HepG2 (cell line): ENCODE measurements around the gene PCGF5. TPM values are rescaled to one million over a fixed set of nuclear protein-coding genes. Genes with fewer than 3 reads are reported as not detected.

ENCODE experiments used
- ATAC-seq: fragments of 200-7000 bp; cut with Tn5 transposase; 3 replicates; pipeline ENCODE4 v1.9.1; 2020; ENCODE audit warnings: mild to moderate bottlenecking, moderate library complexity
- BruUV-seq: library from RNA; stranded (reverse); fragments of 400-500 nt; replicated peaks from 2 replicates; lab custom pipeline; 2021; lab: Mats Ljungman, UMichigan
- CTCF ChIA-PET: fragments of 300-600 bp; formaldehyde crosslinking; extraction: SDS; loops from one replicate; lab custom pipeline; 2021; ENCODE audit warnings: low total read pairs, inconsistent platforms, low intra/inter-chr PET ratio; lab: Yijun Ruan, JAX
- POLR2A ChIA-PET: fragments of 350-600 bp; sonication (Branson Sonifier 250); formaldehyde crosslinking; loops from one replicate; lab custom pipeline; 2020; ENCODE audit warnings: antibody characterized with exemption, inconsistent platforms; lab: Yijun Ruan, JAX
- DNase-seq: peaks from one replicate; pipeline ENCODE4 v3.0.0-alpha.2; 2015; ENCODE audit warnings: low spot score
- FAIRE-seq: peaks from 3 replicates; lab custom pipeline; 2011; peaks lifted over from hg19 to GRCh38; lab: Jason Lieb, UNC
- H2AFZ ChIP-seq: one replicate; pipeline ENCODE4 v1.6.1; 2011; ENCODE audit warnings: low read length, inconsistent platforms
- H3K27ac ChIP-seq: fragments of 300-600 bp; 3 replicates; pipeline ENCODE4 v1.8.0; 2011; ENCODE audit warnings: mixed run types, mild to moderate bottlenecking, mixed read lengths, low read length, inconsistent platforms; ENCODE audit not compliant: insufficient read depth; ENCODE audit errors: extremely low read length
- H3K27me3 ChIP-seq, 2 experiments: fragments of 200-600 bp in 1 of 2; 2 replicates in 1 of 2; 3 replicates in 1 of 2; pipeline versions ENCODE4 v1.6.0 to v1.8.0; 2011; ENCODE audit warnings: low read length in 2 of 2, mild to moderate bottlenecking in 2 of 2, moderate library complexity in 2 of 2, inconsistent platforms in 1 of 2; ENCODE audit not compliant: insufficient read depth in 2 of 2, control insufficient read depth in 1 of 2
- H3K36me3 ChIP-seq, 2 experiments: fragments of 200-600 bp in 1 of 2; replicated peaks in 1 of 2; 2 replicates in 1 of 2; 3 replicates in 1 of 2; pipeline versions ENCODE4 v1.5.1 to v1.8.0; 2011; ENCODE audit warnings: low read length in 2 of 2, inconsistent platforms in 1 of 2; ENCODE audit not compliant: insufficient read depth in 2 of 2, control insufficient read depth in 1 of 2
- H3K4me1 ChIP-seq: 2 replicates; pipeline ENCODE4 v1.5.1; 2012; ENCODE audit warnings: low read length, inconsistent platforms; ENCODE audit not compliant: insufficient read depth
- H3K4me2 ChIP-seq: 2 replicates; pipeline ENCODE4 v1.6.0; 2011; ENCODE audit warnings: low read depth, low read length, inconsistent platforms
- H3K4me3 ChIP-seq, 3 experiments: fragments of 200-600 bp in 1 of 3; sonication (generic), shearing (Covaris generic) in 1 of 3; replicated peaks in 1 of 3; 2 replicates each; pipeline ENCODE4 v1.5.1; 2011 to 2016; ENCODE audit warnings: low read length in 3 of 3, inconsistent platforms in 2 of 3, low read depth in 2 of 3, mild to moderate bottlenecking in 2 of 3, control low read depth in 1 of 3, mixed read lengths in 1 of 3; ENCODE audit not compliant: insufficient read depth in 1 of 3
- H3K79me2 ChIP-seq: one replicate; pipeline ENCODE4 v1.6.1; 2011; ENCODE audit warnings: low read length, inconsistent platforms; ENCODE audit not compliant: insufficient read depth
- H3K9ac ChIP-seq: 2 replicates; pipeline ENCODE4 v1.6.0; 2011; ENCODE audit warnings: mild to moderate bottlenecking, low read depth, low read length, inconsistent platforms; ENCODE audit not compliant: insufficient read depth
- H3K9me3 ChIP-seq: 2 replicates; pipeline ENCODE4 v1.5.1; 2012; ENCODE audit warnings: mild to moderate bottlenecking, low read length
- H4K20me1 ChIP-seq: 2 replicates; pipeline ENCODE4 v1.6.0; 2011; ENCODE audit warnings: inconsistent platforms, mild to moderate bottlenecking, low read length, moderate library complexity; ENCODE audit not compliant: insufficient read depth
- ETV6 ChIP-seq: sonication (generic); formaldehyde crosslinking; conservative IDR thresholded peaks from 2 replicates; pipeline ENCODE4 v1.4.0; 2020; ENCODE audit warnings: missing genetic modification reagents
- KMT2B ChIP-seq: IDR thresholded peaks from 2 replicates; pipeline ENCODE4 v1.6.1; 2016; ENCODE audit warnings: missing genetic modification reagents, missing compliant biosample characterization
- RBM22 ChIP-seq: fragments of 200-400 bp; formaldehyde crosslinking; optimal IDR thresholded peaks from 2 replicates; pipeline ENCODE3; 2017; ENCODE audit warnings: mild to moderate bottlenecking, low read length, moderate library complexity
- REPIN1 ChIP-seq: sonication (generic); formaldehyde crosslinking; IDR thresholded peaks from 2 replicates; pipeline ENCODE4 v1.8.0; 2022; ENCODE audit warnings: missing genetic modification reagents, low read depth, mild to moderate bottlenecking, borderline replicate concordance
- SMARCC2 ChIP-seq: fragments of 450-650 bp; IDR thresholded peaks from 2 replicates; pipeline ENCODE4 v1.6.1; 2017; ENCODE audit warnings: antibody characterized with exemption, mild to moderate bottlenecking
- SNAPC2 ChIP-seq: sonication (generic); formaldehyde crosslinking; IDR thresholded peaks from 2 replicates; pipeline ENCODE4 v1.8.1; 2022; ENCODE audit warnings: mild to moderate bottlenecking, missing genetic modification reagents
- ZFP1 ChIP-seq: IDR thresholded peaks from 2 replicates; pipeline ENCODE4 v1.6.1; 2016
- ZNF282 ChIP-seq: fragments of 450-650 bp; IDR thresholded peaks from 2 replicates; pipeline ENCODE4 v1.6.1; 2018; ENCODE audit not compliant: partially characterized antibody
- ZNF354B ChIP-seq: sonication (generic); formaldehyde crosslinking; IDR thresholded peaks from 2 replicates; pipeline ENCODE4 v1.8.0; 2022; ENCODE audit warnings: mild to moderate bottlenecking, missing genetic modification reagents
- ZNF644 ChIP-seq: IDR thresholded peaks from 2 replicates; pipeline ENCODE4 v1.6.1; 2016; ENCODE audit warnings: low read depth
- ZNF775 ChIP-seq: sonication (generic); formaldehyde crosslinking; IDR thresholded peaks from 2 replicates; pipeline ENCODE4 v1.4.0; 2020; ENCODE audit warnings: missing genetic modification reagents, mild to moderate bottlenecking, moderate library complexity, borderline replicate concordance
- WGBS: methylation state at CpG from one replicate; pipeline ENCODE4 v1.1.6; 2017; ENCODE audit warnings: low lambda C conversion rate; 5-methylcytosine and 5-hydroxymethylcytosine counted together
- in situ Hi-C: cut with HindIII; loops from 2 replicates; pipeline ENCODE4 v1.10.0; 2017; ENCODE audit warnings: low pct_unique_long_range_greater_than_20kb; ENCODE audit not compliant: extremely low pct_ligation_motif_present
- intact Hi-C: fragments of 100-400 bp; cut with micrococcal nuclease; formaldehyde crosslinking; loops from one replicate; pipeline ENCODE4 v1.10.0; 2022; ENCODE audit not compliant: unreplicated experiment
- polyA plus RNA-seq, 8 experiments: library from polyadenylated mRNA; depleted of rRNA in 3 of 8; stranded (reverse) in 7 of 8; unstranded in 1 of 8; fragments of >200 nt; fragmentation: Illumina TruSeq in 4 of 8; extraction: Trizol in 4 of 8; gene quantifications; 2 replicates each; pipeline versions ENCODE4 v1.2.1 to v1.2.3, GENCODE V29; 2011 to 2016; ENCODE audit warnings: low read depth in 4 of 8, missing spikeins in 1 of 8, mixed read lengths in 1 of 8; ENCODE audit not compliant: insufficient read depth in 1 of 8
- total RNA-seq, 5 experiments: library from RNA; depleted of rRNA; stranded (reverse); fragments of >200 nt; fragmentation: Illumina TruSeq; extraction: Trizol; gene quantifications; 2 replicates each; pipeline ENCODE4 v1.2.3, GENCODE V29; 2016; ENCODE audit warnings: low read depth in 1 of 5
- TF ChIP-seq, protein P1 (sequence below): IDR thresholded peaks from 2 replicates; pipeline ENCODE4 v1.6.1; 2016; ENCODE audit warnings: mild to moderate bottlenecking
- TF ChIP-seq, protein P2 (sequence below): sonication (generic); formaldehyde crosslinking; conservative IDR thresholded peaks from 2 replicates; pipeline ENCODE4 v1.5.0; 2020; ENCODE audit warnings: missing genetic modification reagents
- TF ChIP-seq, protein P3 (sequence below): sonication (generic); formaldehyde crosslinking; IDR thresholded peaks from 2 replicates; pipeline ENCODE4 v1.4.0; 2020; ENCODE audit warnings: missing genetic modification reagents
- TF ChIP-seq, protein P4 (sequence below): sonication (generic); formaldehyde crosslinking; IDR thresholded peaks from 2 replicates; pipeline ENCODE4 v1.5.0; 2020; ENCODE audit warnings: mild to moderate bottlenecking, missing genetic modification reagents, borderline replicate concordance
- TF ChIP-seq, protein P5 (sequence below): sonication (generic); formaldehyde crosslinking; conservative IDR thresholded peaks from 2 replicates; pipeline ENCODE4 v1.4.0; 2020; ENCODE audit warnings: missing genetic modification reagents

Gene PCGF5
- total and polyA plus RNA-seq, 2 of the 13 experiments (the other 11 are each of a cell fraction or from before 2014, with no cell fraction given): 61.3 to 138 TPM

DNA sequence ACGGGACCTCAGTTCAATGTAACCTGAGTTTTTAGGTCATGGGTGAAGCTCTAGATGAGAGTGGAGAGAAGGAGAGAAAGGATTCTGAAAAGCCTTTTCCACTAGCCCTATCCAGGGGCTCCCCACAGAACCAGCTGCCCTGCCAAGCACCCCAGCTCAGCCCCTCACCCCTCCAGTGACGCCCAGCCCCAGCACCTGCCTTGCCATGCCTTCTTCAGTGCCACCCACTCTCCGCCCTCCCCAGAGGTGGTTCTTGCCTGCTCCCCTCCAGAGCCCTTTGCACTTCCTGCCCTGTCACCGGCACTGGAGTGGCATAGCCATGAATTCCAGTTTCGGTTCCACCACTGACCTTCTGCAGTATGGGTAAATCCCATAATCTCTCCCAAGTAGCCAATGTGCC lies 70.1 kb downstream of the PCGF5 start:
- CTCF ChIA-PET: no interaction called here
- no TSS peak for BruUV-seq

More for the DNA sequence above, 70.1 kb downstream of the PCGF5 start:
- WGBS: 33% methylated on average over 5 of the region's 5 CpGs
- in situ Hi-C loops (loop anchor here (10.0 kb wide), 1 partner anchor 264 kb away; no protein-coding TSS in a partner anchor), intact Hi-C loops (no loop called here)
- TF ChIP-seq, protein P1, sequence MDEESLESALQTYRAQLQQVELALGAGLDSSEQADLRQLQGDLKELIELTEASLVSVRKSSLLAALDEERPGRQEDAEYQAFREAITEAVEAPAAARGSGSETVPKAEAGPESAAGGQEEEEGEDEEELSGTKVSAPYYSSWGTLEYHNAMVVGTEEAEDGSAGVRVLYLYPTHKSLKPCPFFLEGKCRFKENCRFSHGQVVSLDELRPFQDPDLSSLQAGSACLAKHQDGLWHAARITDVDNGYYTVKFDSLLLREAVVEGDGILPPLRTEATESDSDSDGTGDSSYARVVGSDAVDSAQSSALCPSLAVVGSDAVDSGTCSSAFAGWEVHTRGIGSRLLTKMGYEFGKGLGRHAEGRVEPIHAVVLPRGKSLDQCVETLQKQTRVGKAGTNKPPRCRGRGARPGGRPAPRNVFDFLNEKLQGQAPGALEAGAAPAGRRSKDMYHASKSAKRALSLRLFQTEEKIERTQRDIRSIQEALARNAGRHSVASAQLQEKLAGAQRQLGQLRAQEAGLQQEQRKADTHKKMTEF (CRISPR knock-in tag): no peak
- TF ChIP-seq, protein P2, sequence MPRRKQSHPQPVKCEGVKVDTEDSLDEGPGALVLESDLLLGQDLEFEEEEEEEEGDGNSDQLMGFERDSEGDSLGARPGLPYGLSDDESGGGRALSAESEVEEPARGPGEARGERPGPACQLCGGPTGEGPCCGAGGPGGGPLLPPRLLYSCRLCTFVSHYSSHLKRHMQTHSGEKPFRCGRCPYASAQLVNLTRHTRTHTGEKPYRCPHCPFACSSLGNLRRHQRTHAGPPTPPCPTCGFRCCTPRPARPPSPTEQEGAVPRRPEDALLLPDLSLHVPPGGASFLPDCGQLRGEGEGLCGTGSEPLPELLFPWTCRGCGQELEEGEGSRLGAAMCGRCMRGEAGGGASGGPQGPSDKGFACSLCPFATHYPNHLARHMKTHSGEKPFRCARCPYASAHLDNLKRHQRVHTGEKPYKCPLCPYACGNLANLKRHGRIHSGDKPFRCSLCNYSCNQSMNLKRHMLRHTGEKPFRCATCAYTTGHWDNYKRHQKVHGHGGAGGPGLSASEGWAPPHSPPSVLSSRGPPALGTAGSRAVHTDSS: no peak
- TF ChIP-seq ZNF354B (CRISPR knock-in tag): no peak
- no peak for TF ChIP-seq KMT2B (CRISPR knock-in tag)
- no peak for TF ChIP-seq ZNF282
- TF ChIP-seq, protein P3, sequence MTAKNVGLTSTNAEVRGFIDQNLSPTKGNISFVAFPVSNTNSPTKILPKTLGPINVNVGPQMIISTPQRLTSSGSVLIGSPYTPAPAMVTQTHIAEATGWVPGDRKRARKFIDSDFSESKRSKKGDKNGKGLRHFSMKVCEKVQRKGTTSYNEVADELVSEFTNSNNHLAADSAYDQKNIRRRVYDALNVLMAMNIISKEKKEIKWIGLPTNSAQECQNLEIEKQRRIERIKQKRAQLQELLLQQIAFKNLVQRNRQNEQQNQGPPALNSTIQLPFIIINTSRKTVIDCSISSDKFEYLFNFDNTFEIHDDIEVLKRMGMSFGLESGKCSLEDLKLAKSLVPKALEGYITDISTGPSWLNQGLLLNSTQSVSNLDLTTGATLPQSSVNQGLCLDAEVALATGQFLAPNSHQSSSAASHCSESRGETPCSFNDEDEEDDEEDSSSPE (CRISPR knock-in tag): no peak
- no peak for TF ChIP-seq ZNF644 (CRISPR knock-in tag)
- TF ChIP-seq, protein P4, sequence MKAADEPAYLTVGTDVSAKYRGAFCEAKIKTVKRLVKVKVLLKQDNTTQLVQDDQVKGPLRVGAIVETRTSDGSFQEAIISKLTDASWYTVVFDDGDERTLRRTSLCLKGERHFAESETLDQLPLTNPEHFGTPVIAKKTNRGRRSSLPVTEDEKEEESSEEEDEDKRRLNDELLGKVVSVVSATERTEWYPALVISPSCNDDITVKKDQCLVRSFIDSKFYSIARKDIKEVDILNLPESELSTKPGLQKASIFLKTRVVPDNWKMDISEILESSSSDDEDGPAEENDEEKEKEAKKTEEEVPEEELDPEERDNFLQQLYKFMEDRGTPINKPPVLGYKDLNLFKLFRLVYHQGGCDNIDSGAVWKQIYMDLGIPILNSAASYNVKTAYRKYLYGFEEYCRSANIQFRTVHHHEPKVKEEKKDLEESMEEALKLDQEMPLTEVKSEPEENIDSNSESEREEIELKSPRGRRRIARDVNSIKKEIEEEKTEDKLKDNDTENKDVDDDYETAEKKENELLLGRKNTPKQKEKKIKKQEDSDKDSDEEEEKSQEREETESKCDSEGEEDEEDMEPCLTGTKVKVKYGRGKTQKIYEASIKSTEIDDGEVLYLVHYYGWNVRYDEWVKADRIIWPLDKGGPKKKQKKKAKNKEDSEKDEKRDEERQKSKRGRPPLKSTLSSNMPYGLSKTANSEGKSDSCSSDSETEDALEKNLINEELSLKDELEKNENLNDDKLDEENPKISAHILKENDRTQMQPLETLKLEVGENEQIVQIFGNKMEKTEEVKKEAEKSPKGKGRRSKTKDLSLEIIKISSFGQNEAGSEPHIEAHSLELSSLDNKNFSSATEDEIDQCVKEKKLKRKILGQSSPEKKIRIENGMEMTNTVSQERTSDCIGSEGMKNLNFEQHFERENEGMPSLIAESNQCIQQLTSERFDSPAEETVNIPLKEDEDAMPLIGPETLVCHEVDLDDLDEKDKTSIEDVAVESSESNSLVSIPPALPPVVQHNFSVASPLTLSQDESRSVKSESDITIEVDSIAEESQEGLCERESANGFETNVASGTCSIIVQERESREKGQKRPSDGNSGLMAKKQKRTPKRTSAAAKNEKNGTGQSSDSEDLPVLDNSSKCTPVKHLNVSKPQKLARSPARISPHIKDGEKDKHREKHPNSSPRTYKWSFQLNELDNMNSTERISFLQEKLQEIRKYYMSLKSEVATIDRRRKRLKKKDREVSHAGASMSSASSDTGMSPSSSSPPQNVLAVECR (CRISPR knock-in tag): no peak
- TF ChIP-seq ZFP1 (CRISPR knock-in tag): no peak
- no peak for TF ChIP-seq REPIN1 (CRISPR knock-in tag)
- no peak for TF ChIP-seq SNAPC2 (CRISPR knock-in tag)
- TF ChIP-seq RBM22: no peak
- no peak for TF ChIP-seq SMARCC2
- TF ChIP-seq ZNF775 (CRISPR knock-in tag): no peak
- no peak for TF ChIP-seq ETV6
- TF ChIP-seq, protein P5, sequence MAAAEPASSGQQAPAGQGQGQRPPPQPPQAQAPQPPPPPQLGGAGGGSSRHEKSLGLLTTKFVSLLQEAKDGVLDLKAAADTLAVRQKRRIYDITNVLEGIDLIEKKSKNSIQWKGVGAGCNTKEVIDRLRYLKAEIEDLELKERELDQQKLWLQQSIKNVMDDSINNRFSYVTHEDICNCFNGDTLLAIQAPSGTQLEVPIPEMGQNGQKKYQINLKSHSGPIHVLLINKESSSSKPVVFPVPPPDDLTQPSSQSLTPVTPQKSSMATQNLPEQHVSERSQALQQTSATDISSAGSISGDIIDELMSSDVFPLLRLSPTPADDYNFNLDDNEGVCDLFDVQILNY (CRISPR knock-in tag): no peak
- no peak overlapping the region for H3K4me3 ChIP-seq
- DNase-seq: no peak
- no peak for ATAC-seq
- H3K27ac ChIP-seq: no peak overlapping the region
- H3K79me2 ChIP-seq: no peaks in the 10 kb centered on the region
- H2AFZ ChIP-seq: no peak overlapping the region
- POLR2A ChIA-PET: no interaction called here
- peaks cover 4% of the 10 kb centered on the region; the same call in 1 of the 2 replicates for H3K4me1 ChIP-seq
- H3K27me3 ChIP-seq: peaks cover 1 to 12% of the 10 kb centered on the region in 2 experiments; a peak in 1 of 5 replicates
- no peaks in the 10 kb centered on the region for H3K9me3 ChIP-seq
- no peak overlapping the region for H3K9ac ChIP-seq
- FAIRE-seq: no peak
- no peak overlapping the region for H3K4me2 ChIP-seq
- no peaks in the 10 kb centered on the region for H3K36me3 ChIP-seq
- H4K20me1 ChIP-seq: no peaks in the 10 kb centered on the region
